Measurements from ENCODE around the gene NXPE2.

DNA sequence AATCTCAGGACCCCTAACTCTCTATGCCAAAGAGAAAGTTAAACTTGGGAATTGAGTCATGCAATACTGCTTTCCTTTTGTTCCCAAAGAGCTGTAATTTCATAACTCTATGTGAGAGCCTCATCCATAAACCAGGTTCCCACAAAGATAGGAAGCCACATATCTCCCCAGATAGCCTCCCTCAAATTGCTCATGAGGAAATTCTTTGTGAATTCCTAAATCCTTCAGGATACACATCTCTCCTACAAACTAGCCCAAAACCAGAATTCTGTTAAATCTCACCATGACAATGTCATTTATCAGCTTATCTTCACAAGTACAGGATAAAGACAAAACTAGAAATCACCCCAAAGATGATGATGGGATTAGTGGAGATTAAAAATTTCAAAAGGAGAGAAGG, 4.7 kb upstream of the NXPE2 start:
- no peak for TF ChIP-seq GATA3 (IDR thresholded peaks at IDR 0.05; ENCODE audit: low read depth, low read length)
- TF ChIP-seq GATA2 (IDR thresholded peaks at IDR 0.05; ENCODE audit: low read depth, low read length), result no peak

All from SH-SY5Y (cell line).